ENCODE data around the gene ICAM5. TPM values are rescaled to one million over a fixed set of nuclear protein-coding genes. Genes with fewer than 3 reads are reported as not detected.

Gene ICAM5
- total RNA-seq, 2 donors from 2014 or later: 0.41 to 0.49 TPM

- Histone ChIP-seq H3K27me3 (replicated peaks; ENCODE audit: insufficient read depth) (no peaks in the 10 kb centered on the region), H3K36me3 (peaks cover 28% of the 10 kb centered on the region), H3K27ac (peak overlapping the region; percentile 83 to 96), H3K4me3 (peak overlapping the region; percentile 100), H3K4me1 (ENCODE audit: control insufficient read depth in 1 of 2, low read depth in 2 of 2) (peaks cover 14 to 23% of the 10 kb centered on the region in 2 donors), H3K9me3 (no peaks in the 10 kb centered on the region)
- ATAC-seq (ENCODE audit: insufficient number of reproducible peaks, low FRiP score, low read depth): no peak
- TF ChIP-seq, protein P1, sequence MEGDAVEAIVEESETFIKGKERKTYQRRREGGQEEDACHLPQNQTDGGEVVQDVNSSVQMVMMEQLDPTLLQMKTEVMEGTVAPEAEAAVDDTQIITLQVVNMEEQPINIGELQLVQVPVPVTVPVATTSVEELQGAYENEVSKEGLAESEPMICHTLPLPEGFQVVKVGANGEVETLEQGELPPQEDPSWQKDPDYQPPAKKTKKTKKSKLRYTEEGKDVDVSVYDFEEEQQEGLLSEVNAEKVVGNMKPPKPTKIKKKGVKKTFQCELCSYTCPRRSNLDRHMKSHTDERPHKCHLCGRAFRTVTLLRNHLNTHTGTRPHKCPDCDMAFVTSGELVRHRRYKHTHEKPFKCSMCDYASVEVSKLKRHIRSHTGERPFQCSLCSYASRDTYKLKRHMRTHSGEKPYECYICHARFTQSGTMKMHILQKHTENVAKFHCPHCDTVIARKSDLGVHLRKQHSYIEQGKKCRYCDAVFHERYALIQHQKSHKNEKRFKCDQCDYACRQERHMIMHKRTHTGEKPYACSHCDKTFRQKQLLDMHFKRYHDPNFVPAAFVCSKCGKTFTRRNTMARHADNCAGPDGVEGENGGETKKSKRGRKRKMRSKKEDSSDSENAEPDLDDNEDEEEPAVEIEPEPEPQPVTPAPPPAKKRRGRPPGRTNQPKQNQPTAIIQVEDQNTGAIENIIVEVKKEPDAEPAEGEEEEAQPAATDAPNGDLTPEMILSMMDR (IDR thresholded peaks at IDR 0.05): no peak
- no peak for DNase-seq (ENCODE audit: low spot score)
These were observed 42.6 kb downstream of the ICAM5 start for GRCh38 chr19:10332158-10332964.

DNA sequence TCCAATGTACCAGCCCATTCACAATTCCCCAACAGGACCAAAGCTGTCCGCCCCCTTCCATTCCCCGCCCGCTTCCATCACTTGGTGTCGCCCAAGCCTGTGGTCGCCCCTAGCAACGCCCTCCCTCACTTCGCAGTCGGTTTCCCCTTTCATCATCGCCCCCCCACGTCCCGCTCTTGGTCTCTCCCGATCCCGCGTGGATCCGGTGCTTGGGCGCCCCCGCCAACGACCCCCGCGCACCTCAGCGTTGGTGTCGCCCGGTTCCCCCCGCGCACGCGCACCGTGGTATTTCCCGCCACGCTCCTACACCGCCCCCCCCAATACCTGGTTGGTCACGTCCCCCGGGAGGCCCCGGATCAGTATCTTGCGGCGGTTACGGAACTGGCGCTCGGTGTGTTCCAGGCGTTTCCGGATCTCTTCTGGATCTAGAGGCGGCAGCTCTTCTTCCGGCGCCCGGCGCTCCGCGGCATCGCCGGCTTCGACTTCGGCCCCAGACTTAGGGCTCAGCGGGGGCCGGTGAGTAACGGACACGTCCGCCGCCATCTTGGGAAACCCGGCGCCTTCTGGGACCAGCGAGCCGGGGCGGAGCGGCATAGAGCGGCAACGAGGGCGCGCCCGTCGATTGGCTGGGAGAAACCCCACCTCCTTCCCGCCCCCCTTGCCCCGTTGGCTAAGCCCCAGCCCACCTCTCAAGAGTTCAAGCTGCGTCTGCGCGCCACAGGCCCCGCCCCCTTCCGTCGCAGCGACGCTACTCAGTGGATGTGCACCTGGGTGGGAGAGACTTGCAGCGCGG is 43.4 kb downstream of the ICAM5 start, which contains the start of gene RAVER1:
RAVER1 (minus strand) TSS at position 565 of the 793 bp plus-strand sequence; CDS start at position 543, 22 bp downstream.
- peak; percentile 93 for DNase-seq (ENCODE audit: low spot score)
- Histone ChIP-seq H3K9me3 (no peaks in the 10 kb centered on the region), H3K36me3 (peaks cover 20% of the 10 kb centered on the region), H3K27me3 (replicated peaks; ENCODE audit: insufficient read depth) (no peaks in the 10 kb centered on the region), H3K27ac (peak within 1 kb of the TSS; percentile 83 to 96), H3K4me1 (ENCODE audit: control insufficient read depth in 1 of 2, low read depth in 2 of 2) (peaks cover 14 to 23% of the 10 kb centered on the region in 2 donors), H3K4me3 (peak within 1 kb of the TSS; percentile 100)
- ATAC-seq (ENCODE audit: insufficient number of reproducible peaks, low FRiP score, low read depth): peak; percentile 96
- TF ChIP-seq, protein P1 (IDR thresholded peaks at IDR 0.05): no peak

GRCh38 chr19:10333758-10334587 is 44.2 kb downstream of the ICAM5 start:
- Histone ChIP-seq H3K27me3 (replicated peaks; ENCODE audit: insufficient read depth) (no peaks in the 10 kb centered on the region), H3K9me3 (no peaks in the 10 kb centered on the region), H3K4me1 (ENCODE audit: control insufficient read depth in 1 of 2, low read depth in 2 of 2) (peaks cover 14 to 23% of the 10 kb centered on the region in 2 donors), H3K27ac (peak overlapping the region; percentile 83 to 96), H3K36me3 (peaks cover 12% of the 10 kb centered on the region), H3K4me3 (peak overlapping the region; percentile 100)
- DNase-seq (ENCODE audit: low spot score) (no peak), ATAC-seq (ENCODE audit: insufficient number of reproducible peaks, low FRiP score, low read depth) (no peak)
- TF ChIP-seq, protein P1 (IDR thresholded peaks at IDR 0.05): no peak

GRCh38 chr19:10334588-10335351 is 45.0 kb downstream of the ICAM5 start:
- peak; percentile 84 for ATAC-seq (ENCODE audit: insufficient number of reproducible peaks, low FRiP score, low read depth)
- TF ChIP-seq, protein P1 (IDR thresholded peaks at IDR 0.05): peak; percentile 20
- peak; percentile 82 for DNase-seq (ENCODE audit: low spot score)
- Histone ChIP-seq H3K27ac (peak overlapping the region; percentile 83 to 96), H3K4me3 (peak overlapping the region; percentile 100), H3K9me3 (no peaks in the 10 kb centered on the region), H3K4me1 (ENCODE audit: control insufficient read depth in 1 of 2, low read depth in 2 of 2) (peaks cover 14 to 23% of the 10 kb centered on the region in 2 donors), H3K27me3 (replicated peaks; ENCODE audit: insufficient read depth) (no peaks in the 10 kb centered on the region), H3K36me3 (peaks cover 9% of the 10 kb centered on the region)
